ENCODE measurements around the gene TAAR8. TPM values are rescaled to one million over a fixed set of nuclear protein-coding genes. Genes with fewer than 3 reads are reported as not detected.
"Not testable (repeated sequence)": the region's sequence is repeated elsewhere in the genome, so short reads cannot be mapped to it uniquely, and the experiment has no call there.

TAAR8 gene
- polyA plus RNA-seq, 3 donors: not detected

DNA sequence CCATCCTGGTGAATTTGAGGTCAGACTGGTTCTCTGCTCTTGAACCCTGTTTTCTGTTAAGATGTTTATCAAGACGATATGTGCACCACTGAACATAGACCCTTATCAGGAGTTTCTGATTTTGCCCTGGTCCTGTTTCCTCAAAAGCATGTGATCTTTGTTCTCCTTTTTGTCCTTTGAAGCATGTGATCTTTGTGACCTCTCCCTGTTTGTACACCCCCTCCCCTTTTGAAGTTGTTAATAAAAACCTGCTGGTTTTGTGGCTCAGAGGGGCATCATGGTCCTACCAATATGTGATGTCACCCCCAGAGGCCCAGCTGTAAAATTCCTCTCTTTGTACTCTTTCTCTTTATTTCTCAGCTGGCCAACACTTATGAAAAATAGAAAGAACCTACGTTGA lies 17.9 kb upstream of the TAAR8 start:
- 74 to 92% (median 84%) methylated on average over 2 of the region's 2 CpGs for WGBS, 3 donors
- H3K27ac ChIP-seq (ENCODE audit: low read depth, low read length): not testable (repeated sequence)

DNA sequence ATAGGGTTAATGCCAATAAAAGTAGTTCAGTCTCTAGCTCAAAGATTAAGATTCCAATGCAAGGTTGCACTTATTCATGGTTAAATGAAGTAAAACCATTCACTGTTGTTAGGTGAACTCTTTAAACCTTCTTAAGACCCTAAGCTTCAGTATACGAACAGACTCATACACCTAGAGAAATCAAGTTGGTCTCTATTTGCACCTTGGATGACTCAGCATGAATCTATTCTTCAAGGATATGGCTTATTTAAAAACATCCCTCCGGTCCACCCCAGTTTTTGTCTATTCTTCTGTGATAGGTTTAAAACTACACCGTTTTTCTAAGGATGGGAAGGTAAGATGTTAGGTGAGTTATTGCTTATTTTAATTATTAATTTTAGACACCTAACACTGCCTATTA lies 15.3 kb upstream of the TAAR8 start:
- H3K27ac ChIP-seq (ENCODE audit: low read depth, low read length): no peak overlapping the region
- 80 to 90% (median 84%) methylated on average over 3 of the region's 3 CpGs for WGBS, 3 donors

DNA sequence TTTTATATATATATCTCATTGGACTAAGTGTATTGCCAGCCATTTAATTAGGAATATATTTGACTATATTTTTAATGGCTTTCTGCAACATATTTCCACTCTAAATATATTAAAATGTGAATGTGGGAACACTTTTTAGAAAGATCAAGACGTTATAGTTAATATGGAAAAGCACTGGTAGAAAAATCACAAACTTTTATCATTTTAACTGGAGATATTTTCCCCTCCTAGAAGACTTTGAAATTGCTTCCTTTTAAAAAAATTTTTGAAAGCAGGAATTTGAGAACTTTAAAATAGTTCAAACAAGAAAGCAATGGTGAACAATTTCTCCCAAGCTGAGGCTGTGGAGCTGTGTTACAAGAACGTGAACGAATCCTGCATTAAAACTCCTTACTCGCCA lies 14.5 kb upstream of the TAAR8 start, which contains the start of gene TAAR9:
TAAR9 (plus strand) TSS at position 301 of the 400 bp plus-strand sequence; CDS start at position 314, 13 bp downstream.
- WGBS, 3 donors: 79 to 86% (median 85%) methylated on average over 4 of the region's 4 CpGs
- H3K27ac ChIP-seq (ENCODE audit: low read depth, low read length): no peak within 1 kb of the TSS

DNA sequence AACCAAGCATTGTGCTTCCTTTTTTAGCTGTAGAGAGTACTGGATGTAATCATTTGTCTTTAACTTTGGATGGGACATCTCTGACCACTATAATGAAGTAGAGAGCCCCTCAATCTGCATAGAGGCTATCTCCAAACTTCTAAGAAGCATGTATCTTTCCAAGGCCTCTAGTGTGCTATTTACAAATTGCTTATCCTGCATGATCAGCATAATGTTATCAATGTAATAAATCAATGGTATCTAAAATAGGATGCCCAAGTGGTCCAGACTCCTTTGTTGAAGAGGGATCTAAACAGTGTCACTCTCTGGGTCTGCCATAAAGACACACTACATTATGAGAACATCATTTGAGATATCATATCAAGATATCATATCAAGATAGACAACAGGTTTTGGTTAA lies 7.6 kb upstream of the TAAR8 start:
- H3K27ac ChIP-seq (ENCODE audit: low read depth, low read length): no peak overlapping the region

DNA sequence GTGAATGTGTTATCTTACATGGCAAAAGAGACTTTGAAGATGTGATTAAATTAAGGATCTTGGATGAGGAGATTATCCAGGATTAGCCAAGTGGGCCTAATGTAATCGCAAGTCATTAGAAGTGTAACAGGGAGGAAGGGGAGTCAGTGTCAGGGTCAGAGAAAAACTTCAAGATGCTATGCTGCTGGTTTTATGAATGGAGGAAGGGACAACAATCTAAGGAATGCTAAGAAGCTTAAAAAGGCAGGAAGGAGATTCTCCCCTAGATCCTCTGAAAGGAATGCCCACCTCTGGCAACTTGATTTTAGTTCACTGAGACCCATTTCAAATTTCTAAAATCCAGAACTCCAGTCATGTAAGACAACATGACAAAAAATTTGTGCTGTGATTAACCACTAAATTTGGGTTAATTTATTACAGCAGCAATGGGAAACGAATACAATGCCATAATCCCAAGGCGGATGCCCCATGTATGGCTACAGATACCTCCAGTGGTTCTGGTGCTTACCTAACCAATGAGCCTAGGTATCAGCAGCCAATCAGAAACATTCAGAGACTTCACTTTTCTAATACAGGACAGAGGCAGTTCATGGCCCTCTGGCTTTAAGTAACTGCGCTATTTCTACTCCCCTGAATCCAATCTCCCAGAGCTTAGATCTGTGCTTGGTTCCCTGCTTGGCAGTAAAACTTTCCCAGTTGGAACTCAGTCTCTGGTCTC lies 3.6 kb upstream of the TAAR8 start:
- WGBS, 3 donors: 85 to 95% (median 90%) methylated on average over 4 of the region's 4 CpGs

DNA sequence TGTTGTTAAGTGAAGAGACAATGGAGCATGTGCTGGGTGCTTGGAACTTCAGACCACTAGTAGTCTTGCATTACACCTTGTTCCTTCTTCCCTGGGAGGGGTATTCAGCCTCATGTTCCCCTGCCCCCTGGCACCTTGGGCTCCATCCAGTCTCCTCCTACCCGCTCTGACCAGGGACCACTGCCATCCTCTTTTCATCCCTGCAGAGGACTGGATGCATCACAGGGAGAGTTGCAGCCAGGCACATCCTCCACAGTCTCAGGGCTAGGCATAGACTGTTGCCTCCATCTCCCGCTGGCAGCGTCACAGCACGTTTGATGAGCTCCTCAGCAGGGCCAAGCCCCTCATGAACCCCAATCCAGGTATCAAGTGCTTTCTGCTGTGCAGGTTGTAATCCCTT lies 1.3 kb upstream of the TAAR8 start:
- no peak overlapping the region for H3K27ac ChIP-seq (ENCODE audit: low read depth, low read length)
- WGBS, 3 donors: 83 to 93% (median 86%) methylated on average over 4 of the region's 4 CpGs

More for the DNA sequence above, 3.6 kb upstream of the TAAR8 start:
- no peak overlapping the region for H3K27ac ChIP-seq (ENCODE audit: low read depth, low read length)

DNA sequence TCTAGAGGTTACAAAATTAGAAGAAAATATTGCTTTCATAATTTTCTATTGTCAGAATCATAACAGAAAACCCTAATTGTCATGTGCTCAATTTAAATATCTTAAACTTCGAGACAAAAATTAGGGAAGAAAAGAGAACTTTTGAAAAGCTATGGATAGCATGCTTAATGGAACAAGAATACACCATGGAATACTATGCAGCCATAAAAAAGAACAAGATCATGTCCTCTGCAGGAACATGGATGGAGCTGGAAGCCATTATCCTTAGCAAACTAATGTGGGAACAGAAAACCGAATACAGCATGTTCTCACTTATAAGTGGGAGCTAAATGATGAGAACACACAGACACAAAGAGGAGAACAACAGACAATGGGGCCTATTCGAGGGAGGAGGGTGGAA lies 7.6 kb downstream of the TAAR8 start:
- WGBS, 3 donors: 72 to 82% (median 77%) methylated on average over 3 of the region's 3 CpGs
- not testable (repeated sequence) for H3K27ac ChIP-seq (ENCODE audit: low read depth, low read length)

DNA sequence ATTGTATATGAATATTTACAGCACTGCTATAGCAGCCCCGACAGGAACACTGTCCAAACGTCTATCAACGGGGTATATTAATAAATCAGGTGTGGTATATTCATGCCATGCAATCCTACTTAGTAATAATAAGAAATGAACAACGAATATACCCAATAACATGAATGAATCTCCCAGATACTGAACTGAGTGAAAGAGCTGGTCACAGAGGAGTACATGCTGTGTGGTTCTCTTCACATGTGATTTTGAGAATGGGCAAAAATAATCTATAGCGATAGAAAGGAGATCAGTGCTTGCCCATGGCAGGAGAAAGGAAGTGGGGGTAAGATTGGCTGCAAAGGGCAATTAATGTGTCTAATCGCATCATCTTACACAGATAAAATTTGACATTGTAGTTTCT lies 13.9 kb downstream of the TAAR8 start:
- WGBS, 3 donors: 84 to 90% (median 86%) methylated on average over 6 of the region's 6 CpGs
- H3K27ac ChIP-seq (ENCODE audit: low read depth, low read length): no peak overlapping the region

DNA sequence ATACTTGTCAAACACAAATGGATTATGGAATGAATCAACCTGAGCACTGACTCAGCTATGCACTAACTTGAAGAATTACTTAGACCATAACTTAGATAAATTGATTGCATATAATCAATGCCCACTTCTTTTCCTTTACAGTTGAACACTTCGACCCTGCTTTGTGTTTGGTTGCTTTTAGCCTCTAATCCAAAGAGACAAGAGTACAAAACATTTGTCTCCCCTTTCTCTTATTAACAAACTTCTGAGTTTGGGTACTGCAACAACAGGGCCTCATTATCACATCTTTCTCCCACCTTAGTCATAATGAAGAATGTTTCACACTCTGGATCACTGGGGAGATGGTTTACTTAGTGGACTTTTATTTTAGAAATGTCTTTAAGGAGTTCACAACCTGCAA lies 15.1 kb downstream of the TAAR8 start:
- H3K27ac ChIP-seq (ENCODE audit: low read depth, low read length): no peak overlapping the region
- WGBS, 3 donors: 68 to 74% (median 69%) methylated on average over 1 of the region's 1 CpG

DNA sequence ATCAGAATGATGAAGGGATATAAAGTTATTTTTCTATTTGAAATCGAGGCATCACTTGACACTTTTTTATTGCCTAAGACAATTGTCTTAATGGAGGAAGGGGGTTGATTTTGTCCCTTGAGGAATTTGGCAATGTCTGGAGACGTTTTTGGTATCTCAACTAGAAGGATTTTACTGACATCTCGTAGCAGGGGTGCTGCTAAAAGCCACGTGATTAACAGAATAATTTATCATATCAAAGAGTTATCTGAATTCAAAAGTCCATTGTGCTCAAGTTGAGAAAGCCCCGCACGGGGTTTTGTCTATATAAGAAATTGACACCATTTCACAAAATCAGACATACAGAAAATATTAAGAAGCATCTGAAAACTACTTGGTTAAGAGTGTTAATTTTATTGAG lies 16.1 kb downstream of the TAAR8 start:
- 59 to 67% (median 60%) methylated on average over 6 of the region's 6 CpGs for WGBS, 3 donors
- no peak overlapping the region for H3K27ac ChIP-seq (ENCODE audit: low read depth, low read length)

DNA sequence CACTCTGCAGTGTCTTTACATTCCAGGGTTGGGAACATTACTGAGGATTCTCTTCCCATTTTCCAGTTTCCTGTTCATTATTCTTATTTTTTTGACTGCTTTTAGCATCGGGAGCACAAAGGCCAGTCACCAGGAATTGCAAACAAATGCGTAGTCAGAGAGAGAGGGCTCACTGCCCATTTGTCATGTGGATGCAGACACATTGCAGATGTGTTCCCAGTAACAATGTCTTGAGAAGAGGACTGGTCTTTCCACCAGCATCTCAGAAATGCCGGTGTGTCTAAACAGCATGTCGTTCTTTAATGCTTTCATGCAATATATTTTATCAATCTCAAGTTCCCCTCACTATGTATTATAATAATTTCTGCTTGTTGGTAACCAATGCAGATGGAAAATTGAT lies 16.7 kb downstream of the TAAR8 start:
- no peak overlapping the region for H3K27ac ChIP-seq (ENCODE audit: low read depth, low read length)
- 45 to 56% (median 56%) methylated on average over 4 of the region's 4 CpGs for WGBS, 3 donors

DNA sequence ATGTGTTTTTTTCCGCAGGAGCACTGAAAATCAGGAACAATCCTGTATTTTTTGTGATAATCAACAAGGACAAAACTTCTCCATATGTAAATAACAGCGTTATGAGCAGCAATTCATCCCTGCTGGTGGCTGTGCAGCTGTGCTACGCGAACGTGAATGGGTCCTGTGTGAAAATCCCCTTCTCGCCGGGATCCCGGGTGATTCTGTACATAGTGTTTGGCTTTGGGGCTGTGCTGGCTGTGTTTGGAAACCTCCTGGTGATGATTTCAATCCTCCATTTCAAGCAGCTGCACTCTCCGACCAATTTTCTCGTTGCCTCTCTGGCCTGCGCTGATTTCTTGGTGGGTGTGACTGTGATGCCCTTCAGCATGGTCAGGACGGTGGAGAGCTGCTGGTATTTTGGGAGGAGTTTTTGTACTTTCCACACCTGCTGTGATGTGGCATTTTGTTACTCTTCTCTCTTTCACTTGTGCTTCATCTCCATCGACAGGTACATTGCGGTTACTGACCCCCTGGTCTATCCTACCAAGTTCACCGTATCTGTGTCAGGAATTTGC lies 17.8 kb downstream of the TAAR8 start, which contains the start of gene TAAR6:
TAAR6 (plus strand) TSS at position 102 of the 557 bp plus-strand sequence; CDS start at position 102, 0 bp downstream.
- 65 to 88% (median 85%) methylated on average over 15 of the region's 15 CpGs for WGBS, 3 donors
- H3K27ac ChIP-seq (ENCODE audit: low read depth, low read length): no peak within 1 kb of the TSS

DNA sequence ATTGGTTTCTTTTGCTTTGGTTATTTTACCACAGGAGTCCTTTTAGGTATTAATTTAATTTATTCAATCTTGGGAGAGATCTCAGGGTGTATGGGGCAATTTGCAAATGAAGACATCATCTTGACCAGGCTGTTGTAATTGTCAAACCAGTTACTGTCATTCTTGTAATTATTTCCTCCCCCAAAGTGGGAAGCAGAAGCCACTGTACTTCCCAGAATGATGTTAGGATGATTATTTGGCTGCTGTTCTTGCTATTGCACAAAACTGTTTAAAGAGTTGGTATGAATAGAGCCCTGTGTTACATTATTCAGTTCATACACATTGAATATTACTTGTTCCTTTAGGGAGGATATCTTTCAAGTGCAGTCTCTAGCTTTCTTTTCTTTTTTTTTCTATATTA lies 19.3 kb downstream of the TAAR8 start:
- no peak overlapping the region for H3K27ac ChIP-seq (ENCODE audit: low read depth, low read length)

DNA sequence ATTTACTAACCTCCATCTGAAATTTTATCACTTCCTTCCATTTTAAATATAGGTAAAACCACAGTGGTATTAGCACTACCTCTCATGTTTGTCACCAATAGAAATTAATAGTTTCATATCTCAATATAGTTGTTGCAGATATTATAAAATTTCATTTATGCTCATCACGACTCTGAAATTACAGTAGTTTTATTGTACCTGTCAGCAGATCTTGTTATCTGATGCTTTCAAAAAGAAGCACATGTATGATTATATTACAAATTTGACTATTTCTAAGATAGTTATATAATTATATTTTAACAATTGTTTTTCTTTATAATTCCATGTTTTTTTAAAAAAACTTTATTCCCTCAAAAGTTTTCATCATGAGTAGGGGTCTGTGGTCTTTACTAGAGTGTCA lies 32.2 kb downstream of the TAAR8 start:
- no peak overlapping the region for H3K27ac ChIP-seq (ENCODE audit: low read depth, low read length)
- 83 to 88% (median 86%) methylated on average over 1 of the region's 1 CpG for WGBS, 3 donors

DNA sequence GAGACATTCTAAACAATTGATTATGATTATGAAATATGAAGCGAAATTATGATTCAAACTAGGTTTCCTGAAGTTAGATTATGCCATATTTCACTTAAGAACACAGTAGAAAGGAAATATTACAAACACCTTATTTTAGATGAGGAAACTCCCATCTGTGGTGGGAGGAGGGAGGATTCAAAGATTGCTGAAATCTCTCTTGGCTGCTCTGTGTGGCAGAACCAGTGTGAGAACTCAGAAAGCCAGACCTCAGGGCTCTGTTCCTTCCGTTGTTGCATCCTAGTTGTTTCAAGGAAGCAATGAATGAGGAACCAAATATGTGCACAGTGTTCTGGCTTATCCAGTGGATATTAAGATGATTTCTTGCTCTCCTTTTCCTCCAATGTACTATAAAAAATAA lies 35.0 kb downstream of the TAAR8 start:
- H3K27ac ChIP-seq (ENCODE audit: low read depth, low read length): no peak overlapping the region
- 37 to 71% (median 49%) methylated on average over 2 of the region's 2 CpGs for WGBS, 3 donors

DNA sequence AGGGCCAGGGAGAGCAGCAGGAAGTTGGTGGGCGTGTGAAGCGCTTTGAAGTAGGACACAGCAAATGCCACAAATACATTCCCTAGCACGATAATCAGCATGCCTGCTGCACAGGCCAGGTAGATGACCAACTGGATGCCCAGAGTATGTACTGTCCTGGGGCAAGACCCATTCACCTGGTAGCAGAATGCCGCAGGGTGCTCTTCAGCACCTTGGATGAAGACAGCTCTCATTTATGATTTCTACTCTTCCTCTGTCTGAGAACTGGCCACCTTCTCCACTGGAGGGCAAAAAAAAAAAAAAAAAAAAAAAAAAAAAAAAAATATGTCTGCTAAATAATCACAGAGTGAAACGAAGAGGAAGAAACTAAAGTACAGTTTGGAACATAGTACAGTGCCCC lies 37.0 kb downstream of the TAAR8 start, which contains the start of gene TAAR5:
TAAR5 (minus strand) TSS at position 288 of the 400 bp plus-strand sequence; CDS start at position 233, 55 bp downstream.
- WGBS, 3 donors: 73 to 81% (median 79%) methylated on average over 5 of the region's 5 CpGs

DNA sequence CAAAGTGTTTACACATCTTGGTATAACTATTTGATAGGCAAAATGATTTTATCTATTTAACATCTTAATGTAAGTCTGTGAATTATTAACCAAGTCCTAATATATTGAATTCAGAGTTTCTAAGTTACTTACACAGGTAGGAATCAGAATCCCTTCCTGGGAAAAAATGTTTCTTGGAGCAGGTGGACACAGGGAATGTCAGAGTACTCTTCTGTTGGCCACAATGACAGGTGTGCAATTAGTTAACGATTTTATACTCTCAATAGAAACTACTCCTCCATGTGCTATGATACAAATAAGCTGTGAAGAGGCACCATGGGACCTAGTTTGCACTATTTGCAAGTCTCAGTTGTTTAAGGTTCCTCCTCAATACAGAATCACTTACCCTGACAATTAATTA lies 37.9 kb downstream of the TAAR8 start:
- 26 to 85% (median 76%) methylated on average over 1 of the region's 1 CpG for WGBS, 3 donors
- no peak overlapping the region for H3K27ac ChIP-seq (ENCODE audit: low read depth, low read length)

More for the DNA sequence above, 37.0 kb downstream of the TAAR8 start, which contains the start of gene TAAR5:
- no peak within 1 kb of the TSS for H3K27ac ChIP-seq (ENCODE audit: low read depth, low read length)

DNA sequence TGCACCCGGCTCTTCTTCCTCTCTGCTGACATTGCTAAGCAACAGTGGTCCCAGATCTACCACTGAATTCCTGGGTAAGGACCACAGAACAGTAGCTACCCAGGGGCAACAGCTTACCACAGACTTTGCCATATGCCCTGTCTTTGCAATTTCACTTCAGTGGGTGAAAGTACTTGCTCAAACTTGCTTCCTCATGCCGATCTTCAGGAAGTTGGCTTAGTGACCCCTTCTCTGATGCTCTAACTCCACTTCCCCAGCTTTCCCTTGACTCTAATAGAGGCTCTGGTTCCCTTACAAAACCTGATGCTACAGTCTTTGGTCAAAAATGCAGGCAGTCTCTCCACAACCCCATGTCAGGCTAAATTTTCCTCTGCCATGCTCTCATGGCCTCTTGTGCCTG lies 40.4 kb downstream of the TAAR8 start:
- WGBS, 3 donors: 43 to 85% (median 50%) methylated on average over 2 of the region's 2 CpGs
- H3K27ac ChIP-seq (ENCODE audit: low read depth, low read length): no peak overlapping the region

DNA sequence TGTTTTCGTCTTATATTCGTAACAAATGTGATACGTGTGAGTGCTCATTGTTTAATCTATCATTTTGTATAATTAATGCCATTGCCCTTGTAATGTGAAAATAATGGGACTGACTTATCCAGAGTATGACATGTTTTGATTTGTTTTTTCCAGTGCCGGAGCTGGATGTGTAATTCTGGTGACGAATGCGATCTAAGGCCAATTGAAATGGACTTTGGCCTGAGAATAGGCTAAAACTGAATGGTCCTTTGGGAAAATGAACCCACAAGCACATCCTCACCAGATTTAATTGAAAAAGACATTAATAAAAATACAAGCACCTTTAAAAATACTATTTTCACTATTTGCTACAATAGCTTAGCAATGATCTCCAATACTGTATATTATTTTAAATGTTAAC lies 43.7 kb downstream of the TAAR8 start:
- no peak overlapping the region for H3K27ac ChIP-seq (ENCODE audit: low read depth, low read length)
- WGBS, 3 donors: 54 to 83% (median 68%) methylated on average over 6 of the region's 6 CpGs

DNA sequence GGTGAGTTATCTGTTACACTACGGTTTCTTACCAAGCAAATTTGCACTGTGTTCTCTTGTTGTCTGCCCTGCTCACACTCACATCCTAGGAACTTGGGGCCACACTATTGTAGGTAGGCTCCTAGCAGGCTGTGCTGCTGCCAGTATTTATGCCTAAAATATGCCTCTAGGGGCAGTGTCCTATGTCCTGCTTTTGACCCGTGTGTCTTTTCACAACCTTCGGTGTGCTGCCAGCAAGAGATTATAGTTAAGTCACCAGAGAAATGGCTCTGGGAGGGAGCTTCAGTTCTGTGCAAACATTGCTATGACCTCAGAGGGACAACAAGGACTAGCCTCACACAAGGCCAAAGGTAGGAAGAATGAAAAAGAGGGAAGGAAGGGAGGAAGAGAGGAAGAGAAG lies 46.0 kb downstream of the TAAR8 start:
- WGBS, 3 donors: 34 to 57% (median 47%) methylated on average over 3 of the region's 3 CpGs
- no peak overlapping the region for H3K27ac ChIP-seq (ENCODE audit: low read depth, low read length)

Data from adipose tissue (tissue), 3 donors.